Measurements from ENCODE around the gene GNB3.

The GNB3 gene

GRCh38 chr12:6836851-6837250, 3.9 kb upstream of the GNB3 start:
- no peak for DNase-seq (ENCODE audit: extremely low read depth in 1 of 2, low read depth in 1 of 2)

- no peak for DNase-seq (ENCODE audit: extremely low read depth in 1 of 2, low read depth in 1 of 2)
Measured at GRCh38 chr12:6837370-6838060, 3.2 kb upstream of the GNB3 start.

GRCh38 chr12:6838854-6839253, 1.9 kb upstream of the GNB3 start:
- no peak for DNase-seq (ENCODE audit: extremely low read depth in 1 of 2, low read depth in 1 of 2)

- DNase-seq (ENCODE audit: extremely low read depth in 1 of 2, low read depth in 1 of 2) = no peak
Measured at GRCh38 chr12:6839482-6840201, 1.1 kb upstream of the GNB3 start.

- no peak for DNase-seq (ENCODE audit: extremely low read depth in 1 of 2, low read depth in 1 of 2)
Measured at GRCh38 chr12:6840330-6840729, 395 bp upstream of the GNB3 start.

GRCh38 chr12:6842075-6842474, 1.4 kb downstream of the GNB3 start:
- DNase-seq (ENCODE audit: extremely low read depth in 1 of 2, low read depth in 1 of 2) = no peak

GRCh38 chr12:6843118-6843902, 2.6 kb downstream of the GNB3 start:
- DNase-seq (ENCODE audit: extremely low read depth in 1 of 2, low read depth in 1 of 2) = no peak

GRCh38 chr12:6845395-6845794, 4.7 kb downstream of the GNB3 start:
- no peak for DNase-seq (ENCODE audit: extremely low read depth in 1 of 2, low read depth in 1 of 2)

GRCh38 chr12:6846316-6846869, 5.7 kb downstream of the GNB3 start:
- no peak for DNase-seq (ENCODE audit: extremely low read depth in 1 of 2, low read depth in 1 of 2)

- no peak for DNase-seq (ENCODE audit: extremely low read depth in 1 of 2, low read depth in 1 of 2)
Measured at GRCh38 chr12:6847676-6848075, 7.0 kb downstream of the GNB3 start.

- no peak for DNase-seq (ENCODE audit: extremely low read depth in 1 of 2, low read depth in 1 of 2)
Measured at GRCh38 chr12:6849427-6849826, 8.7 kb downstream of the GNB3 start.

GRCh38 chr12:6849976-6850560, 9.3 kb downstream of the GNB3 start:
- no peak for DNase-seq (ENCODE audit: extremely low read depth in 1 of 2, low read depth in 1 of 2)

- DNase-seq (ENCODE audit: extremely low read depth in 1 of 2, low read depth in 1 of 2) = no peak
Measured at GRCh38 chr12:6850796-6851152, 10.0 kb downstream of the GNB3 start.

- DNase-seq (ENCODE audit: extremely low read depth in 1 of 2, low read depth in 1 of 2) = peak; percentile 75 to 95
Measured at GRCh38 chr12:6851153-6851920, 10.6 kb downstream of the GNB3 start, which contains the start of gene CDCA3. TSS of gene CDCA3 (minus strand) at chr12:6851286. CDS start at chr12:6850952, 334 bp downstream.

- peak; percentile 96 to 98 for DNase-seq (ENCODE audit: extremely low read depth in 1 of 2, low read depth in 1 of 2)
Measured at GRCh38 chr12:6851921-6852650, 11.4 kb downstream of the GNB3 start, which contains the start of gene USP5. TSS of gene USP5 (plus strand) at chr12:6852150. CDS start at chr12:6852180, 30 bp downstream.

GRCh38 chr12:6852651-6853354, 12.1 kb downstream of the GNB3 start:
- peak in 1 of 2 donors; percentile 74 for DNase-seq (ENCODE audit: extremely low read depth in 1 of 2, low read depth in 1 of 2)

- no peak for DNase-seq (ENCODE audit: extremely low read depth in 1 of 2, low read depth in 1 of 2)
Measured at GRCh38 chr12:6853626-6854025, 12.9 kb downstream of the GNB3 start.

- no peak for DNase-seq (ENCODE audit: extremely low read depth in 1 of 2, low read depth in 1 of 2)
Measured at GRCh38 chr12:6854036-6854435, 13.3 kb downstream of the GNB3 start.

GRCh38 chr12:6855322-6855721, 14.6 kb downstream of the GNB3 start:
- DNase-seq (ENCODE audit: extremely low read depth in 1 of 2, low read depth in 1 of 2) = no peak
